Naive thymus-derived CD4-positive, alpha-beta T cell (primary cell): ENCODE measurements around the gene RELN. TPM values are rescaled to one million over a fixed set of nuclear protein-coding genes. Genes with fewer than 3 reads are reported as not detected.

Experiments
- ATAC-seq: fragments of 150-1000 bp; cut with Tn5 transposase; 2 replicates; pipeline ENCODE4 v1.10.0; 2021; ENCODE audit warnings: mild to moderate bottlenecking, moderate library complexity
- CTCF ChIA-PET: fragments of 350-600 bp; sonication (Branson Sonifier 250); formaldehyde crosslinking; loops from one replicate; lab custom pipeline; 2021; ENCODE audit warnings: antibody characterized with exemption; lab: Charles Lee
- POLR2A ChIA-PET: fragments of 350-600 bp; sonication (Branson Sonifier 250); formaldehyde crosslinking; loops from one replicate; lab custom pipeline; 2021; ENCODE audit warnings: antibody characterized with exemption, inconsistent platforms; lab: Charles Lee
- DNase-seq, 9 donors: peaks; one replicate each; pipeline versions ENCODE4 v3.0.0 to v3.0.0-alpha.2; 2020 to 2022; ENCODE audit warnings: mixed read lengths in 1 of 9
- H3K27ac ChIP-seq: one replicate; pipeline ENCODE4 v1.7.0; 2013; ENCODE audit warnings: mild to moderate bottlenecking, low read depth, low read length, moderate library complexity
- H3K27me3 ChIP-seq, 2 donors: one replicate each; pipeline ENCODE4 v1.7.0; 2013; ENCODE audit warnings: low read length in 2 of 2, mild to moderate bottlenecking in 2 of 2, moderate library complexity in 2 of 2; ENCODE audit not compliant: control insufficient read depth in 2 of 2, insufficient read depth in 2 of 2
- H3K36me3 ChIP-seq, 3 experiments: 1 replicate in 2 of 3; 2 replicates in 1 of 3; pipeline ENCODE4 v1.7.0; 2013; ENCODE audit warnings: low read length in 3 of 3, mild to moderate bottlenecking in 3 of 3, moderate library complexity in 1 of 3; ENCODE audit not compliant: insufficient read depth in 3 of 3, control insufficient read depth in 2 of 3
- H3K4me1 ChIP-seq, 2 donors: one replicate each; pipeline ENCODE4 v1.7.0; 2013; ENCODE audit warnings: low read length in 2 of 2, mild to moderate bottlenecking in 2 of 2, moderate library complexity in 1 of 2; ENCODE audit not compliant: control insufficient read depth in 2 of 2, insufficient read depth in 2 of 2
- H3K4me3 ChIP-seq: 2 replicates; pipeline ENCODE4 v1.7.0; 2013; ENCODE audit warnings: mild to moderate bottlenecking, low read length
- H3K9me3 ChIP-seq, 3 experiments: 1 replicate in 2 of 3; 2 replicates in 1 of 3; pipeline ENCODE4 v1.7.0; 2013; ENCODE audit warnings: low read length in 3 of 3; ENCODE audit not compliant: control insufficient read depth in 2 of 3
- H3K27ac Mint-ChIP-seq, 9 donors: one replicate each; pipeline ENCODE4 v1.8.0; 2020 to 2022; ENCODE audit warnings: mixed read lengths in 9 of 9, mild to moderate bottlenecking in 8 of 9, moderate library complexity in 5 of 9, inconsistent platforms in 2 of 9
- H3K27me3 Mint-ChIP-seq, 5 donors: one replicate each; pipeline ENCODE4 v1.8.0; 2021 to 2022; ENCODE audit warnings: mixed read lengths in 5 of 5, mild to moderate bottlenecking in 1 of 5
- H3K36me3 Mint-ChIP-seq, 5 donors: one replicate each; pipeline ENCODE4 v1.8.0; 2020 to 2022; ENCODE audit warnings: mixed read lengths in 5 of 5, mild to moderate bottlenecking in 3 of 5, inconsistent platforms in 1 of 5
- H3K4me1 Mint-ChIP-seq, 7 donors: one replicate each; pipeline ENCODE4 v1.8.0; 2020 to 2022; ENCODE audit warnings: mixed read lengths in 7 of 7, mild to moderate bottlenecking in 3 of 7, inconsistent platforms in 1 of 7
- H3K4me3 Mint-ChIP-seq, 10 donors: one replicate each; pipeline ENCODE4 v1.8.0; 2020 to 2022; ENCODE audit warnings: mild to moderate bottlenecking in 10 of 10, mixed read lengths in 10 of 10, moderate library complexity in 6 of 10, inconsistent platforms in 2 of 10
- H3K9me3 Mint-ChIP-seq, 11 donors: one replicate each; pipeline ENCODE4 v1.8.0; 2020 to 2022; ENCODE audit warnings: mixed read lengths in 11 of 11, mild to moderate bottlenecking in 4 of 11, inconsistent platforms in 1 of 11, moderate library complexity in 1 of 11
- intact Hi-C, 2 donors: fragments of 100-400 bp; cut with micrococcal nuclease; formaldehyde crosslinking; loops; one replicate each; pipeline ENCODE4 v1.15.1; 2023
- polyA plus RNA-seq, 2 donors: library from polyadenylated mRNA; unstranded; fragments of 300-500 nt; fragmentation: Illumina TruSeq; gene quantifications; one replicate each; pipeline ENCODE4 v1.2.3, GENCODE V29; 2021
- total RNA-seq, 6 experiments: library from RNA in 5 of 6; stranded (reverse) in 5 of 6; gene quantifications; 1 replicate in 5 of 6; 2 replicates in 1 of 6; pipeline ENCODE4 v1.2.3 and lab custom pipeline; 2021 to 2026

The RELN gene
- total and polyA plus RNA-seq, 7 experiments from 2014 or later: not detected

GRCh38 chr7:103594186-103594585 lies 395.3 kb downstream of the RELN start:
- intact Hi-C loops: no loop called here
- no peaks in the 10 kb centered on the region for H3K4me1 Mint-ChIP-seq
- no peaks in the 10 kb centered on the region for H3K36me3 ChIP-seq
- DNase-seq (no peak), ATAC-seq (no peak)
- ChIA-PET CTCF (no interaction called here), POLR2A (no interaction called here)
- no peak overlapping the region for H3K27ac ChIP-seq
- no peaks in the 10 kb centered on the region for H3K27me3 ChIP-seq
- H3K9me3 ChIP-seq: no peaks in the 10 kb centered on the region
- peaks cover 0 to 2% (median 0%) of the 10 kb centered on the region in 11 donors for H3K9me3 Mint-ChIP-seq
- no peaks in the 10 kb centered on the region for H3K36me3 Mint-ChIP-seq
- no peaks in the 10 kb centered on the region for H3K4me1 ChIP-seq
- no peak overlapping the region for H3K4me3 Mint-ChIP-seq
- H3K27ac Mint-ChIP-seq: no peak overlapping the region
- peaks cover 4 to 17% (median 13%) of the 10 kb centered on the region in 5 donors for H3K27me3 Mint-ChIP-seq
- H3K4me3 ChIP-seq: no peak overlapping the region

- Mint-ChIP-seq H3K9me3 (peaks cover 0 to 2% (median 0%) of the 10 kb centered on the region in 11 donors), H3K4me1 (no peaks in the 10 kb centered on the region), H3K36me3 (no peaks in the 10 kb centered on the region), H3K27me3 (peaks cover 4 to 15% (median 13%) of the 10 kb centered on the region in 5 donors), H3K27ac (no peak overlapping the region), H3K4me3 (no peak overlapping the region)
- CTCF ChIA-PET: no interaction called here
- intact Hi-C loops: no loop called here
- Histone ChIP-seq H3K4me1 (no peaks in the 10 kb centered on the region), H3K27me3 (no peaks in the 10 kb centered on the region), H3K27ac (no peak overlapping the region), H3K36me3 (no peaks in the 10 kb centered on the region), H3K4me3 (no peak overlapping the region), H3K9me3 (no peaks in the 10 kb centered on the region)
- ATAC-seq (no peak), DNase-seq (no peak)
- POLR2A ChIA-PET: no interaction called here
These were observed 395.8 kb downstream of the RELN start for GRCh38 chr7:103593691-103594090.

- no peak overlapping the region for H3K27ac ChIP-seq
- peaks cover 0 to 2% (median 0%) of the 10 kb centered on the region in 11 donors for H3K9me3 Mint-ChIP-seq
- no peaks in the 10 kb centered on the region for H3K36me3 ChIP-seq
- no peak overlapping the region for H3K27ac Mint-ChIP-seq
- H3K4me1 Mint-ChIP-seq: peaks cover 0 to 2% (median 0%) of the 10 kb centered on the region in 7 donors
- peaks cover 5 to 13% (median 7%) of the 10 kb centered on the region in 5 donors for H3K27me3 Mint-ChIP-seq
- no peaks in the 10 kb centered on the region for H3K4me1 ChIP-seq
- no peaks in the 10 kb centered on the region for H3K27me3 ChIP-seq
- no peak overlapping the region for H3K4me3 ChIP-seq
- ChIA-PET CTCF (no interaction called here), POLR2A (no interaction called here)
- intact Hi-C loops: no loop called here
- H3K9me3 ChIP-seq: no peaks in the 10 kb centered on the region
- no peak overlapping the region for H3K4me3 Mint-ChIP-seq
- no peaks in the 10 kb centered on the region for H3K36me3 Mint-ChIP-seq
- DNase-seq (no peak), ATAC-seq (no peak)
These were observed 396.6 kb downstream of the RELN start for GRCh38 chr7:103592844-103593243.

- H3K27me3 ChIP-seq: no peaks in the 10 kb centered on the region
- Mint-ChIP-seq H3K27me3 (peaks cover 4 to 13% (median 6%) of the 10 kb centered on the region in 5 donors), H3K9me3 (peaks cover 0 to 2% (median 0%) of the 10 kb centered on the region in 11 donors), H3K36me3 (no peaks in the 10 kb centered on the region), H3K27ac (no peak overlapping the region), H3K4me3 (no peak overlapping the region), H3K4me1 (peaks cover 0 to 2% (median 0%) of the 10 kb centered on the region in 7 donors)
- DNase-seq (no peak), ATAC-seq (no peak)
- no peak overlapping the region for H3K4me3 ChIP-seq
- H3K27ac ChIP-seq: no peak overlapping the region
- POLR2A ChIA-PET: no interaction called here
- no peaks in the 10 kb centered on the region for H3K36me3 ChIP-seq
- intact Hi-C loops: no loop called here
- no peaks in the 10 kb centered on the region for H3K4me1 ChIP-seq
- no peaks in the 10 kb centered on the region for H3K9me3 ChIP-seq
- CTCF ChIA-PET: no interaction called here
These were observed 397.3 kb downstream of the RELN start for GRCh38 chr7:103592187-103592586.

- POLR2A ChIA-PET: no interaction called here
- intact Hi-C loops: no loop called here
- CTCF ChIA-PET: no interaction called here
- no peaks in the 10 kb centered on the region for H3K36me3 Mint-ChIP-seq
- Histone ChIP-seq H3K4me1 (no peaks in the 10 kb centered on the region), H3K27ac (no peak overlapping the region), H3K9me3 (no peaks in the 10 kb centered on the region), H3K4me3 (no peak overlapping the region), H3K36me3 (no peaks in the 10 kb centered on the region), H3K27me3 (no peaks in the 10 kb centered on the region)
- ATAC-seq (no peak), DNase-seq (no peak)
- no peak overlapping the region for H3K4me3 Mint-ChIP-seq
- peaks cover 6 to 32% (median 25%) of the 10 kb centered on the region in 5 donors for H3K27me3 Mint-ChIP-seq
- no peak overlapping the region for H3K27ac Mint-ChIP-seq
- peaks cover 0 to 4% (median 0%) of the 10 kb centered on the region in 11 donors for H3K9me3 Mint-ChIP-seq
- no peaks in the 10 kb centered on the region for H3K4me1 Mint-ChIP-seq
These were observed 409.4 kb downstream of the RELN start for GRCh38 chr7:103580031-103580430.

- H3K4me3 ChIP-seq: no peak overlapping the region
These were observed 412.4 kb downstream of the RELN start for GRCh38 chr7:103577059-103577458.

GRCh38 chr7:103576641-103577040 lies 412.8 kb downstream of the RELN start:
- Mint-ChIP-seq H3K9me3 (no peaks in the 10 kb centered on the region), H3K36me3 (no peaks in the 10 kb centered on the region), H3K4me3 (no peak overlapping the region), H3K4me1 (no peaks in the 10 kb centered on the region), H3K27me3 (peaks cover 3 to 31% (median 25%) of the 10 kb centered on the region in 5 donors), H3K27ac (peak overlapping the region in 1 of 9 donors; percentile 9)
- ChIA-PET POLR2A (no interaction called here), CTCF (no interaction called here)
- H3K9me3 ChIP-seq: no peaks in the 10 kb centered on the region
- no peaks in the 10 kb centered on the region for H3K36me3 ChIP-seq
- no peak overlapping the region for H3K4me3 ChIP-seq
- DNase-seq (no peak), ATAC-seq (no peak)
- no peaks in the 10 kb centered on the region for H3K27me3 ChIP-seq
- H3K27ac ChIP-seq: no peak overlapping the region
- no peaks in the 10 kb centered on the region for H3K4me1 ChIP-seq
- intact Hi-C loops: no loop called here

More at GRCh38 chr7:103577059-103577458, 412.4 kb downstream of the RELN start:
- Mint-ChIP-seq H3K9me3 (no peaks in the 10 kb centered on the region), H3K4me1 (no peaks in the 10 kb centered on the region), H3K4me3 (no peak overlapping the region), H3K27ac (no peak overlapping the region), H3K36me3 (no peaks in the 10 kb centered on the region), H3K27me3 (peaks cover 3 to 27% (median 20%) of the 10 kb centered on the region in 5 donors)
- ChIA-PET POLR2A (no interaction called here), CTCF (no interaction called here)
- no peak for DNase-seq
- Histone ChIP-seq H3K27ac (no peak overlapping the region), H3K4me1 (no peaks in the 10 kb centered on the region), H3K36me3 (no peaks in the 10 kb centered on the region), H3K27me3 (no peaks in the 10 kb centered on the region), H3K9me3 (no peaks in the 10 kb centered on the region)
- ATAC-seq: no peak
- intact Hi-C loops: no loop called here
